ENCODE results near the gene MLIP.

GRCh38 chr6:54185885-54186284 is 74.6 kb downstream of the MLIP start:
- TF ChIP-seq, protein P1, sequence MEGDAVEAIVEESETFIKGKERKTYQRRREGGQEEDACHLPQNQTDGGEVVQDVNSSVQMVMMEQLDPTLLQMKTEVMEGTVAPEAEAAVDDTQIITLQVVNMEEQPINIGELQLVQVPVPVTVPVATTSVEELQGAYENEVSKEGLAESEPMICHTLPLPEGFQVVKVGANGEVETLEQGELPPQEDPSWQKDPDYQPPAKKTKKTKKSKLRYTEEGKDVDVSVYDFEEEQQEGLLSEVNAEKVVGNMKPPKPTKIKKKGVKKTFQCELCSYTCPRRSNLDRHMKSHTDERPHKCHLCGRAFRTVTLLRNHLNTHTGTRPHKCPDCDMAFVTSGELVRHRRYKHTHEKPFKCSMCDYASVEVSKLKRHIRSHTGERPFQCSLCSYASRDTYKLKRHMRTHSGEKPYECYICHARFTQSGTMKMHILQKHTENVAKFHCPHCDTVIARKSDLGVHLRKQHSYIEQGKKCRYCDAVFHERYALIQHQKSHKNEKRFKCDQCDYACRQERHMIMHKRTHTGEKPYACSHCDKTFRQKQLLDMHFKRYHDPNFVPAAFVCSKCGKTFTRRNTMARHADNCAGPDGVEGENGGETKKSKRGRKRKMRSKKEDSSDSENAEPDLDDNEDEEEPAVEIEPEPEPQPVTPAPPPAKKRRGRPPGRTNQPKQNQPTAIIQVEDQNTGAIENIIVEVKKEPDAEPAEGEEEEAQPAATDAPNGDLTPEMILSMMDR (conservative IDR thresholded peaks at IDR 0.05; ENCODE audit: low read length): no peak
- TF ChIP-seq EZH2phosphoT487 (IDR thresholded peaks at IDR 0.05; ENCODE audit: borderline replicate concordance, low read depth, low read length): no peak
